PC-3 (cell line): Measurements from ENCODE around the gene DIAPH2. TPM values are rescaled to one million over a fixed set of nuclear protein-coding genes. Genes with fewer than 3 reads are reported as not detected.

Experiments
- ATAC-seq: fragments of 200-7000 bp; cut with Tn5 transposase; 2 replicates; pipeline ENCODE4 v1.9.1; 2020; ENCODE audit warnings: mild to moderate bottlenecking, moderate library complexity
- Bru-seq: library from RNA; stranded (reverse); fragments of 400-500 nt; gene quantifications from one replicate; lab custom pipeline; 2021; lab: Mats Ljungman, UMichigan
- BruChase-seq, 2 experiments: library from RNA; stranded (reverse); fragments of 400-500 nt; gene quantifications; one replicate each; lab custom pipeline; 2021; lab: Mats Ljungman, UMichigan
- BruUV-seq: library from RNA; stranded (reverse); fragments of 400-500 nt; replicated peaks from 2 replicates; lab custom pipeline; 2021; lab: Mats Ljungman, UMichigan
- CTCF ChIA-PET: fragments of 300-600 bp; sonication (Branson Sonifier 250); formaldehyde crosslinking; loops from one replicate; lab custom pipeline; 2022; ENCODE audit warnings: antibody characterized with exemption; lab: Charles Lee
- POLR2A ChIA-PET: fragments of 300-600 bp; sonication (Branson Sonifier 250); formaldehyde crosslinking; loops from one replicate; lab custom pipeline; 2022; ENCODE audit warnings: antibody characterized with exemption; ENCODE audit not compliant: unreplicated experiment; lab: Charles Lee
- DNase-seq: peaks from one replicate; pipeline ENCODE4 v3.0.0-alpha.2; 2015
- H2AFZ ChIP-seq: fragments of 300-600 bp; sonication (generic); 2 replicates; pipeline ENCODE4 v1.6.0; 2016; ENCODE audit warnings: antibody characterized with exemption, low read length
- H3F3A ChIP-seq: fragments of 300-600 bp; sonication (generic); one replicate; pipeline ENCODE4 v1.6.0; 2017; ENCODE audit warnings: antibody characterized with exemption, low read length, control low read depth, mild to moderate bottlenecking; ENCODE audit not compliant: unreplicated experiment
- H3K27ac ChIP-seq: fragments of 300-600 bp; sonication (generic); 2 replicates; pipeline ENCODE4 v1.5.1; 2016; ENCODE audit warnings: mild to moderate bottlenecking, low read length
- H3K27me3 ChIP-seq: fragments of 300-600 bp; sonication (generic); 2 replicates; pipeline ENCODE4 v1.6.1; 2016; ENCODE audit warnings: low read length, mixed read lengths
- H3K36me3 ChIP-seq: fragments of 300-600 bp; sonication (generic); 2 replicates; pipeline ENCODE4 v1.6.1; 2016; ENCODE audit warnings: low read depth, mixed run types, low read length, mixed read lengths
- H3K4me1 ChIP-seq: fragments of 300-600 bp; sonication (generic); 2 replicates; pipeline ENCODE4 v1.5.1; 2016; ENCODE audit warnings: low read length; ENCODE audit not compliant: insufficient read depth
- H3K4me2 ChIP-seq: fragments of 300-600 bp; sonication (generic); 2 replicates; pipeline ENCODE4 v1.6.0; 2016; ENCODE audit warnings: low read length
- H3K4me3 ChIP-seq: fragments of 300-600 bp; sonication (generic); 2 replicates; pipeline ENCODE4 v1.5.1; 2016; ENCODE audit warnings: mild to moderate bottlenecking, low read length, mixed read lengths
- H3K79me2 ChIP-seq: fragments of 300-600 bp; sonication (generic); 2 replicates; pipeline ENCODE4 v1.6.1; 2017; ENCODE audit warnings: low read length, mixed read lengths
- H3K9ac ChIP-seq: fragments of 300-600 bp; sonication (generic); 2 replicates; pipeline ENCODE4 v1.6.0; 2016; ENCODE audit warnings: mild to moderate bottlenecking, low read length
- H3K9me2 ChIP-seq: fragments of 300-600 bp; sonication (generic); replicated peaks from 2 replicates; pipeline ENCODE4 v1.6.1; 2016; ENCODE audit warnings: mixed run types, low read length, mixed read lengths
- H3K9me3 ChIP-seq: fragments of 300-600 bp; sonication (generic); 2 replicates; pipeline ENCODE4 v1.6.1; 2016; ENCODE audit warnings: low read length, mixed read lengths
- H4K20me1 ChIP-seq: fragments of 300-600 bp; sonication (generic); 2 replicates; pipeline ENCODE4 v1.6.1; 2016; ENCODE audit warnings: low read length, mixed read lengths
- EZH2 ChIP-seq: fragments of 300-600 bp; sonication (generic); IDR thresholded peaks from one replicate; pipeline ENCODE4 v1.6.1; 2017; ENCODE audit warnings: antibody characterized with exemption, mild to moderate bottlenecking, low read length; ENCODE audit not compliant: unreplicated experiment
- EZH2phosphoT487 ChIP-seq: fragments of 300-600 bp; sonication (generic); IDR thresholded peaks from 2 replicates; pipeline ENCODE4 v1.6.1; 2018; ENCODE audit warnings: mild to moderate bottlenecking, antibody characterized with exemption, low read length, borderline replicate concordance
- intact Hi-C: fragments of 100-400 bp; cut with micrococcal nuclease; formaldehyde crosslinking; loops from 2 replicates; pipeline ENCODE4 v1.9.0; 2023
- long read RNA-seq: library from polyadenylated mRNA; unstranded; transcript quantifications from one replicate; pipeline ENCODE4 v2.0.0, GENCODE V29; 2021; ENCODE audit not compliant: unreplicated experiment
- total RNA-seq: library from RNA; depleted of rRNA; stranded (reverse); fragments of >200 nt; gene quantifications from 2 replicates; pipeline ENCODE4 v1.2.3, GENCODE V29; 2014; rRNA removed
- TF ChIP-seq, protein P1 (sequence below): fragments of 300-600 bp; sonication (generic); conservative IDR thresholded peaks from 2 replicates; pipeline ENCODE4 v1.5.1; 2017; ENCODE audit warnings: antibody characterized with exemption, low read depth, mild to moderate bottlenecking, low read length

The DIAPH2 gene
- total RNA-seq (15.1 and 19.6 TPM in 2 replicates), Bru-seq, nascent RNA (percentile 55 among the genes with signal in this experiment), BruChase-seq, experiment 1, labeled RNA remaining after a 6-hour chase (percentile 44 among the genes with signal in this experiment), BruChase-seq, experiment 2, labeled RNA remaining after a 2-hour chase (percentile 53 among the genes with signal in this experiment)
- long read RNA-seq, full-length matches to known transcripts, result 8 of 31 reads
- long read RNA-seq, partial matches to known transcripts, result 7 of 31 reads
- long read RNA-seq, other reads (novel, unspliced or antisense), result 16 of 31 reads

DNA sequence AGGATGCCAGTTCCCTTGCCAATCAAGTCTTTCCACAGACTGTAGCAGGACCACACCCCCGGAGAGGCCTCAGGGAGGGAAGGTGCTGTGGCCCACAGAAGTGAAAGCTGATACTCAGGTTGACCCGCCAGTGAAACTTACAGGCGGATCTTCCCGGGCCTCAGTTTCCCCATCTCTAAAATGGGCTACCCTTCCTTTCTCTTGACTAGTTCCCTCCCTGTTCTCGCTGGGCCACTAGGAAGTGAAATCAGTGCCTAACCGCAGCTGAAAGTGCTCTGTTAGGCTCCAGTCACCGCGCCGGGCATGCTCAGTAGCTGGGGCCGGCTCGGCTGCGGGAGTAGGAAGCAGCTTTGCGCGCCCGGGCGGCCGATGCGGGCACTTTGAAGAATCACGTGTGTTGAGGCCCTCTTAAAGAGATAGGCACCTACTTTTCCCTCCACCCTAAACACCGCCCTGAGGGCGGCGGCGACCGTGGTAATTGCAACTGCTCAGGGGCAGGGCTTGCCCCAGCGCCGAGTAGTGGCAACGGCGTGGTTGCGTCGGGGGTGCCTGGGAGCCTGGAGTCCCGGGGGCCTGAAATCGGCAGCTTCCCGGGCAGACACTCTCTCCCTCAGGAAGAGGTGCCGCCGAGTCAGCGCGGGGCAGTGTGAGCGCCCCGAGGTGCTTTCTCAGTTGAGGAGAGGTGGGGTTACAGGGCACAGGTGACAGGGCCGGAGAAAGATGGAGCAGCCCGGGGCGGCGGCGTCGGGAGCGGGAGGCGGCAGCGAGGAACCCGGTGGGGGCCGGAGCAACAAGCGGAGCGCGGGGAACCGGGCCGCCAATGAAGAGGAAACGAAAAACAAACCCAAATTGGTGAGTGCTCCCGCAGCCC lies at the start of gene DIAPH2:
TSS of gene DIAPH2 (plus strand) at position 504 of the 871 bp plus-strand sequence.
- H3K27ac ChIP-seq, result peak within 1 kb of the TSS; percentile 86
- H3K27me3 ChIP-seq, result no peaks in the 10 kb centered on the region
- ChIA-PET POLR2A (interaction anchor here (0.5 to 0.6 kb wide), 2 partner anchors 160 to 176 kb away, joined by 4 to 11 read pairs; no protein-coding TSS in a partner anchor), CTCF (no interaction called here)
- no peaks in the 10 kb centered on the region for H3K9me2 ChIP-seq
- H3K9me3 ChIP-seq, result no peaks in the 10 kb centered on the region
- H3F3A ChIP-seq, result no peaks in the 10 kb centered on the region
- peak; percentile 86 for DNase-seq
- no peak for TF ChIP-seq EZH2phosphoT487
- TF ChIP-seq, protein P1, sequence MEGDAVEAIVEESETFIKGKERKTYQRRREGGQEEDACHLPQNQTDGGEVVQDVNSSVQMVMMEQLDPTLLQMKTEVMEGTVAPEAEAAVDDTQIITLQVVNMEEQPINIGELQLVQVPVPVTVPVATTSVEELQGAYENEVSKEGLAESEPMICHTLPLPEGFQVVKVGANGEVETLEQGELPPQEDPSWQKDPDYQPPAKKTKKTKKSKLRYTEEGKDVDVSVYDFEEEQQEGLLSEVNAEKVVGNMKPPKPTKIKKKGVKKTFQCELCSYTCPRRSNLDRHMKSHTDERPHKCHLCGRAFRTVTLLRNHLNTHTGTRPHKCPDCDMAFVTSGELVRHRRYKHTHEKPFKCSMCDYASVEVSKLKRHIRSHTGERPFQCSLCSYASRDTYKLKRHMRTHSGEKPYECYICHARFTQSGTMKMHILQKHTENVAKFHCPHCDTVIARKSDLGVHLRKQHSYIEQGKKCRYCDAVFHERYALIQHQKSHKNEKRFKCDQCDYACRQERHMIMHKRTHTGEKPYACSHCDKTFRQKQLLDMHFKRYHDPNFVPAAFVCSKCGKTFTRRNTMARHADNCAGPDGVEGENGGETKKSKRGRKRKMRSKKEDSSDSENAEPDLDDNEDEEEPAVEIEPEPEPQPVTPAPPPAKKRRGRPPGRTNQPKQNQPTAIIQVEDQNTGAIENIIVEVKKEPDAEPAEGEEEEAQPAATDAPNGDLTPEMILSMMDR, result 0 out of 2 replicates have a peak, but pooled peaks have one; percentile 8
- TF ChIP-seq EZH2, result no peak
- intact Hi-C loops, result loop anchor here (2.0 to 10.0 kb wide), 4 partner anchors 38 to 312 kb away; no protein-coding TSS in a partner anchor
- peak within 1 kb of the TSS; percentile 84 for H2AFZ ChIP-seq
- peak; percentile 86 for ATAC-seq
- H3K9ac ChIP-seq, result peak within 1 kb of the TSS; percentile 95
- H3K79me2 ChIP-seq, result peaks cover 45% of the 10 kb centered on the region
- BruUV-seq, result TSS peak; percentile 15
- no peaks in the 10 kb centered on the region for H4K20me1 ChIP-seq
- H3K4me3 ChIP-seq, result peak within 1 kb of the TSS; percentile 95
- no peaks in the 10 kb centered on the region for H3K36me3 ChIP-seq
- H3K4me2 ChIP-seq, result peak within 1 kb of the TSS; percentile 84
- peaks cover 13% of the 10 kb centered on the region for H3K4me1 ChIP-seq

DNA sequence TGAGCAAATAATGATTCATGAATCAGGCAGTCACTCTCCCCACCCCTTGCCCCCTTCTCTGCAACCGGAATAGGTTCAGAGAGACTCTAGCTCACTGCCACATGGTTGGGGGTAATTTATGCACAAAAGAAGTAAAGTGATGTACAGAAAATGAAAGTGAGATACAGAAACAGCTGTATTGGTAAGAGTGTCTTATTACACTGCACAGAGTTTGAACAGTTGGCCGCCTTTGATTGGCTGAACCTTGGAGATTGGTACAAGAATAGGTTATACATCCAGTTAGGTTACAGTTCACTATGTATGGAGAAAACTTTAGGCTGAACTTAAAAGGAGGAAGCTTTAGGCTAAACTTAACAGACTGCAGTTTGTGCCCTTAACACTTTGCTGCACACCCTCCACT lies 34.6 kb upstream of the DIAPH2 start:
- Histone ChIP-seq H3K9me2 (no peaks in the 10 kb centered on the region), H3K36me3 (no peaks in the 10 kb centered on the region), H3F3A (no peaks in the 10 kb centered on the region), H3K4me1 (no peaks in the 10 kb centered on the region), H3K9ac (no peak overlapping the region), H3K9me3 (no peaks in the 10 kb centered on the region), H3K27me3 (no peaks in the 10 kb centered on the region), H4K20me1 (no peaks in the 10 kb centered on the region), H3K79me2 (no peaks in the 10 kb centered on the region), H3K4me3 (peak overlapping the region; percentile 28; the same call in 1 of the 2 replicates), H3K27ac (no peak overlapping the region), H3K4me2 (peak overlapping the region; percentile 33; the same call in 1 of the 2 replicates), H2AFZ (peak overlapping the region; percentile 19; the same call in 1 of the 2 replicates)
- ATAC-seq (no peak), DNase-seq (peak; percentile 23)
- TF ChIP-seq EZH2, result no peak
- TF ChIP-seq, protein P1, result no peak
- no peak for TF ChIP-seq EZH2phosphoT487
- CTCF ChIA-PET, result no interaction called here
- BruUV-seq, result no TSS peak
- POLR2A ChIA-PET, result no interaction called here
- intact Hi-C loops, result no loop called here
